ENCODE measurements around the gene SCARB2.
A peak's percentile ranks its signal among the peaks of the same experiment; 100 is the strongest.

Gene SCARB2

DNA sequence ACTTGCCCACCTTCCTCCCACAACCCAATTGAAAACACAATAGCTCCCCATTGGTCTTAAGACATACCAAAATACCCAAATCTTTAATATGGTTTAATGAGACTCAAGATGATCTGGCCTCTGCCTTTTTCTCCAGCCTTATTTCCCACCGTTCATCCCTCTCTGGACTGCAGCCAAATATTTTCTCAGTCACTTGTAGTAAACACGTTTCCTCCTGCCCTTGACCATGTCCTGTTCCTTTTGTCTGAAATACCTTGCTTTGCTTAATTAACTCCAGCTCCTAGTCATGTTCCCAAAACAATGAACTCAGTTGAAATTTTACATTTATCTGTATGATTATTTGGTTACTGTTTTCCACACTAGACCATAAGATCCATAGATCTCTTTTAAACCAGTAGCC lies 57.0 kb downstream of the SCARB2 start:
- Histone ChIP-seq H2AFZ (ENCODE audit: low read depth) (no peak overlapping the region), H4K20me1 (ENCODE audit: insufficient read depth) (no peaks in the 10 kb centered on the region), H3K79me2 (ENCODE audit: insufficient read depth, low read depth) (no peaks in the 10 kb centered on the region), H3K36me3 (ENCODE audit: insufficient read depth) (no peaks in the 10 kb centered on the region), H3K4me3 (IDR thresholded peaks at IDR 0.05; ENCODE audit: insufficient read depth, low read depth, low read length) (no peak overlapping the region), H3K9ac (no peak overlapping the region), H3K27ac (no peak overlapping the region), H3K4me2 (no peak overlapping the region), H3K27me3 (ENCODE audit: insufficient read depth, low read depth) (no peaks in the 10 kb centered on the region), H3K4me1 (ENCODE audit: low read depth, poor library complexity, severe bottlenecking) (no peaks in the 10 kb centered on the region)
- TF ChIP-seq, protein P1, sequence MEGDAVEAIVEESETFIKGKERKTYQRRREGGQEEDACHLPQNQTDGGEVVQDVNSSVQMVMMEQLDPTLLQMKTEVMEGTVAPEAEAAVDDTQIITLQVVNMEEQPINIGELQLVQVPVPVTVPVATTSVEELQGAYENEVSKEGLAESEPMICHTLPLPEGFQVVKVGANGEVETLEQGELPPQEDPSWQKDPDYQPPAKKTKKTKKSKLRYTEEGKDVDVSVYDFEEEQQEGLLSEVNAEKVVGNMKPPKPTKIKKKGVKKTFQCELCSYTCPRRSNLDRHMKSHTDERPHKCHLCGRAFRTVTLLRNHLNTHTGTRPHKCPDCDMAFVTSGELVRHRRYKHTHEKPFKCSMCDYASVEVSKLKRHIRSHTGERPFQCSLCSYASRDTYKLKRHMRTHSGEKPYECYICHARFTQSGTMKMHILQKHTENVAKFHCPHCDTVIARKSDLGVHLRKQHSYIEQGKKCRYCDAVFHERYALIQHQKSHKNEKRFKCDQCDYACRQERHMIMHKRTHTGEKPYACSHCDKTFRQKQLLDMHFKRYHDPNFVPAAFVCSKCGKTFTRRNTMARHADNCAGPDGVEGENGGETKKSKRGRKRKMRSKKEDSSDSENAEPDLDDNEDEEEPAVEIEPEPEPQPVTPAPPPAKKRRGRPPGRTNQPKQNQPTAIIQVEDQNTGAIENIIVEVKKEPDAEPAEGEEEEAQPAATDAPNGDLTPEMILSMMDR (conservative IDR thresholded peaks at IDR 0.05; ENCODE audit: low read depth, low read length) = no peak

- H3K4me1 ChIP-seq (ENCODE audit: low read depth, poor library complexity, severe bottlenecking) = no peaks in the 10 kb centered on the region
- no peaks in the 10 kb centered on the region for H3K36me3 ChIP-seq (ENCODE audit: insufficient read depth)
- H3K9ac ChIP-seq = no peak overlapping the region
- H2AFZ ChIP-seq (ENCODE audit: low read depth) = no peak overlapping the region
- H3K79me2 ChIP-seq (ENCODE audit: insufficient read depth, low read depth) = no peaks in the 10 kb centered on the region
- no peaks in the 10 kb centered on the region for H3K27me3 ChIP-seq (ENCODE audit: insufficient read depth, low read depth)
- TF ChIP-seq, protein P1 (conservative IDR thresholded peaks at IDR 0.05; ENCODE audit: low read depth, low read length) = no peak
- H4K20me1 ChIP-seq (ENCODE audit: insufficient read depth) = no peaks in the 10 kb centered on the region
- H3K4me3 ChIP-seq (IDR thresholded peaks at IDR 0.05; ENCODE audit: insufficient read depth, low read depth, low read length) = no peak overlapping the region
- H3K27ac ChIP-seq = no peak overlapping the region
- H3K4me2 ChIP-seq = no peak overlapping the region
These were observed 57.6 kb downstream of the SCARB2 start for GRCh38 chr4:76155979-76156378.

DNA sequence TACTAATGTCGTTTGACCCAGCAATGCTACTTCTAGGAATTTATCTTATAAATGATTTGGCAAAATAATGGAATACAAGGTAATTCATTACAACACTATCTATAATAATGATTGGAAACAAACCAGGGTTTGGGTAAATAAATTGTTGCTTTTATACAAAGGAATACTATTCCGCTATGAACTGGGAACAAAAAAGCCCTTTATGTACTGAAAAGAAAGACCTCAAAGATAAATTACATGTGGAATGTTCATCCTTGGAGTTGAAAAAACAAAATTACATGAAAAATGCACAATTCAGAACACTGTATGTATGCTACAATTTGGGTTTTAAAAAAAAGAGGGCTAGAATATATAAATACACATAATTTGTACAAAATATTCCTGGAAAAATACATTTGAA lies 60.3 kb downstream of the SCARB2 start:
- Histone ChIP-seq H3K4me2 (no peak overlapping the region), H3K27me3 (ENCODE audit: insufficient read depth, low read depth) (no peaks in the 10 kb centered on the region), H3K36me3 (ENCODE audit: insufficient read depth) (no peaks in the 10 kb centered on the region), H3K27ac (no peak overlapping the region), H4K20me1 (ENCODE audit: insufficient read depth) (no peaks in the 10 kb centered on the region), H3K79me2 (ENCODE audit: insufficient read depth, low read depth) (peaks cover 14% of the 10 kb centered on the region; the same call in 1 of the 2 replicates), H3K4me1 (ENCODE audit: low read depth, poor library complexity, severe bottlenecking) (peaks cover 9% of the 10 kb centered on the region), H3K4me3 (IDR thresholded peaks at IDR 0.05; ENCODE audit: insufficient read depth, low read depth, low read length) (no peak overlapping the region), H2AFZ (ENCODE audit: low read depth) (no peak overlapping the region), H3K9ac (no peak overlapping the region)
- TF ChIP-seq, protein P1 (conservative IDR thresholded peaks at IDR 0.05; ENCODE audit: low read depth, low read length) = no peak

- Histone ChIP-seq H3K9ac (peak within 1 kb of the TSS; percentile 91), H3K36me3 (ENCODE audit: insufficient read depth) (no peaks in the 10 kb centered on the region), H3K27ac (peak within 1 kb of the TSS; percentile 79), H3K4me2 (peak within 1 kb of the TSS; percentile 98), H3K27me3 (ENCODE audit: insufficient read depth, low read depth) (no peaks in the 10 kb centered on the region), H3K79me2 (ENCODE audit: insufficient read depth, low read depth) (peaks cover 49% of the 10 kb centered on the region), H2AFZ (ENCODE audit: low read depth) (peak within 1 kb of the TSS; percentile 76), H3K4me3 (IDR thresholded peaks at IDR 0.05; ENCODE audit: insufficient read depth, low read depth, low read length) (peak within 1 kb of the TSS; percentile 89), H3K4me1 (ENCODE audit: low read depth, poor library complexity, severe bottlenecking) (peaks cover 28% of the 10 kb centered on the region), H4K20me1 (ENCODE audit: insufficient read depth) (peaks cover 9% of the 10 kb centered on the region; the same call in 1 of the 2 replicates)
- TF ChIP-seq, protein P1 (conservative IDR thresholded peaks at IDR 0.05; ENCODE audit: low read depth, low read length) = no peak
These were observed 65.3 kb downstream of the SCARB2 start, which contains the start of gene NUP54 for GRCh38 chr4:76148142-76148865. NUP54 (minus strand) TSS chr4:76148397; CDS start chr4:76148374, 23 bp downstream.

Data from KMS-11 (cell line).